DMS79 treated with DMSO at 0.1 percent for 48 hours (cell line): ENCODE measurements around the gene CXorf66.
"Not testable (repeated sequence)": the region's sequence is repeated elsewhere in the genome, so short reads cannot be mapped to it uniquely, and the experiment has no call there.

Source experiments
- DNase-seq: peaks from one replicate; lab custom pipeline; 2025; lab: John Stamatoyannopoulos, UW

Gene CXorf66

GRCh38 chrX:139924696-139925095 is 40.6 kb downstream of the CXorf66 start:
- no peak for DNase-seq

GRCh38 chrX:139924069-139924695 is 41.1 kb downstream of the CXorf66 start:
- DNase-seq: no peak

- DNase-seq: not testable (repeated sequence)
These were observed 44.2 kb downstream of the CXorf66 start for GRCh38 chrX:139921142-139921541.

- no peak for DNase-seq
These were observed 45.0 kb downstream of the CXorf66 start for GRCh38 chrX:139920316-139920715.

- DNase-seq: no peak
These were observed 50.9 kb downstream of the CXorf66 start for GRCh38 chrX:139914421-139914820.

GRCh38 chrX:139909712-139910111 is 55.6 kb downstream of the CXorf66 start:
- no peak for DNase-seq

- no peak for DNase-seq
These were observed 58.2 kb downstream of the CXorf66 start for GRCh38 chrX:139907078-139907477.

GRCh38 chrX:139905743-139906142 is 59.6 kb downstream of the CXorf66 start:
- no peak for DNase-seq
